ENCODE results near the gene SATB2.

SATB2 gene

DNA sequence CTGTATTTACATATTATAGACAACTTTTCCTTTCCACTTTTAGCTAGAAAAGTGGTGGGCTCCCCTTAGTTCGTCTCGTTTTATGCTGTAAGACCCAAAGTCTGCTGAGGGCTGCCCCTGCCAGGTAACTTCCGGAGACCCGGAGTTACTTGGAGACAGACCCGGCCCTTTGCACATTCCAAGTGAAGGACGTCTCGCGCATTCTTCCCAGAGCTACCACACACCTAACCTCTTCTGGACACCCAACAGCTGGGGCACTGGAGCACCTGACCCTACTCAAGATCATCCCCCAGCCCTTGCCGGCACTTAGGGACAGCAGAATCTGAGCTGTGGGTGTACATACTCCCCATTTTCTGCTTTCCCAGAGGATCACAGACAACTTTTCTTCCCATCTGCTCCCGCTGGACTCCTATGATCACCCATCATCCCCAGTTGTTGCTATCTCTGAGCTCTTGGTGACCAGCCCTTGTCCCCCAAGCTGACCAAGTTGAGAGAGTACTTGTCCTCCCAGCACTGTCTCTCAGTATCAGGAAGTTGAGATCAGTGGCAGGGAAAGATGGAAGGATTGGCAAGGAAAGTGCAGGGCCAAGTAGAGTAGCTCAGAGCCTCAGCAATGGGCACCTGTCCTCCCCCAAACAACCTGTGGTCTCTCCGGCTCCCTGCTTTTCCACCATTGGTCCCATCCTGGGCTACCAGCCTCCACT lies 8.4 kb upstream of the SATB2 start:
- no peak for DNase-seq

DNA sequence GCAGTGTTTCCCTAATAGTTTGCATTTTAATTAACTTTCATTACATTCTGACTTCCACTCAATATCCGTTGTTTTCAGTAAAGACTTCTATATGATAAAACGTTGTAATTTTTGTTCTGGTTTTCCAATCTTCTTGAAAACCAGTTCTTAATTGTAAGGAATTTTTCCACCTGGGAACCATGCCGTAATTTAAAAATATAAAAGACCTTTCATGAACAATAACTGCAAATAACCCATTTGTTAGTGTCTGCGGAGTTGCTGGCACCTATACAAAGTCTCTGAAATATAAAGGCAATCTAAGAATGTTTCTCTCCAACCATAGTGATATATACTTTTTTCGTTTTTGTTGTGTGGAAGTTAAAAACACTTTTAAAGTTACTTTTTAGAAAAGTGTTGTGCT lies 7.7 kb upstream of the SATB2 start:
- DNase-seq = no peak

DNA sequence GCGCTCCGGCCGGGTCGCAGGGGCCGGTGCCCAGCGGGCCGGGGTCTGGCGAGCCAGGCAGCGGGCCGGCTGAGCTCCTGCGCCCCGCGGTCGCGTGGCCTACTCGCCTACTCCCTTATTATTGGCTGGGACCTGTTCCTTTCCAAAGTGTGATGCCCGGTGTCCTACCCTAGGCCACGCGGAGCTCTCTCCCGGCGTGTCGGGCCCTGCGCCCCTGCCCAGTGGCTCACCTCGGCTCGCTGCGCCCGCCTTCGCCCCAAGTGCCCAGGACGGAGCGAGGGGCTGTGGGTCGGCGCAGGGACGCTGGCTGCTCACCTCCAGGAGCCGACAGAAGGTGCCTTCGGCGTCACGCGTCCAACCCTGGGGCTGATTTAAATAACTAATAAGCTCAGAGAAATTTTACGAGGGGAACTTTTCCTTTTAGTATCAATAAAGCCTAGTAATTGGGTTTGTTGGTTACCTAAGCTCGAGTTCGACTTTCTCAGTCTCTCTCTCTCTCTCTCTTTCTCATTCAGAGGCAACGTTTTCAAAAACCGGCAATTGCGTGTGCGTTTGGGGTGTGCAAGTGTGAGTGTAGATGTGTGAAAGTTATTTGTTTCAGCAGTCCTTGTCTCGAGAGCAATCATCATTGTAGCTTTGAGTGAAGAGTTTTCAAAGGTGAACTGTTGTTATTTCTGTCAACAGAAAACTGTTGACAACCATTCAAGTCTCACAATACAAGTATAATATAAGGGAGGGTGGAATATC lies 7.0 kb upstream of the SATB2 start:
- no peak for DNase-seq

DNA sequence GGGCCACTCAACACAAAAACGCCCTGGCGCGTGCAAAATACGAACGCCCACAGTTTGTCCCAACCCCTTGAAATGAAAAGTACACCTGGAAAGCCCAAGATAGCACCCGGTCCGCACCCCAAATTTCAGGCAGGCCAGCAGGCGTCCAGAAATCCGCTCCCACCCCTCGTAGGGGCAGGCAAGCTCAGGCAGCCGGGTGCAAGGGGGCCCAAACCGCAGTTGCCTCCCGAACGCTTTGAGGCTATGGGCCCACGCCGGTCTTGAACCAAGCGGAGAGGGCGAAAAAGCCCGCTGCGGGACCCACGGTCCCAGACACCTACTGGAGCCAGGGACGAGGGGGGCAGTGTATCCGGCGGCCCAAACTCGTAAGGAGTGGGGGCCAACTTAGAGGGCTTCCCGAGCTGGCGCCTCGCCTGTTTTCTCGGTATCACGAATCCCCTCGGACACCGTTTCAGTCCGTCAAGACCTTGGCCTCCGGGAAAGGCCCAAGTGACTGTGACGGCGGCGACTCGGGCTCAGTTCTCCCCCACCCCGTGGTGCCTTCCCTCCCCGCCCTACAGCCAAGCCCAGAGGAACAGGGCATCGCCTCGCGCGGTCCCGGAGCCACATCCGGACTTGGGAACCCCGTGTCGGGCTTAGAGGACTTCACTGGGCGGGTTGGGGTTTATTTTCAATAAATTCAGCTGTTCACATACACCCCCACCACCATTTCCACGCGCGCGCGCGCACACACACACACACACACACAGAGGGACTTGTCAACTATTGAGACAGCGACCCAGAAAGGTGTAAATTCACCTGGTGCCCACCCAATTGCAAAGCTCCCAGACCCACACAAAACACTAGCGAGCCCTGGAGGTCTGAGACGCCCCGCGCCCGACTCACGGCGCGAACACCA lies 6.2 kb upstream of the SATB2 start:
- no peak for DNase-seq

DNA sequence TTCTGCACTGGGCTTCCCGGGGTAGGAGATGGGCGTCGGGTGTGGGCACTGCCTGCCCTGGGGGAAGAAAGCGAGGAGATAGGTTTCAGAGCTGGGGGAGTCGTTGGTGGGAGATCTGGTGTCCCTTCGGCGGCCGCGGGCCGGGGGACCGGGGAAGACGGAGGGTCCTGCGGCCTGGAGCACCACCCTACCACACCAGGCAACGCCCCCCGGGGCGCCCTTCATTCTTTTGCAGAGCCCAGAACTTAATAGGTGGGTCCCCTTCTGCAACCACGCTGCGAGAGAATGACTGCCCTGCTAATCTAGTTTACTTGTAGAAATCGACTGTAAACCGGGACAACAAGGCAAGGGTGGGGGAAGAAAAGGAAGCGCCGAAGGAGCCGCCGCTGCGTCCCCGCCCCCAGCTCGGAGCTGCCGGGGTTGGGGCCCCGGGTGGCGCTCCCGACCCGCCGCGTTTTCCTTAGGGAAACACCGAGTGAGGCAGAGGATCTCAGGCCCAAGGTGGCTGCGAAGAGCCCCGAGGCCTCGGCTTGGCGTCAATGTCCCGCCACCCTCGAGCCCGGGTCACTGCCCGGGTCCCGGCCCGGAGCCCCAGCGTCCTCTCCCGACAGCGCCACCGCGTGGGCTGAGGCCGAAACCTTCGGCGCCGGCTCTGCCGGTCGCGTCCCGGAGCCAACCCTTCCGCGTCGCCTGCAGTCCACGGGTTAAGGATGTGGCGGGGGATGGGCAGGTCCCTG lies 5.4 kb upstream of the SATB2 start:
- no peak for DNase-seq

DNA sequence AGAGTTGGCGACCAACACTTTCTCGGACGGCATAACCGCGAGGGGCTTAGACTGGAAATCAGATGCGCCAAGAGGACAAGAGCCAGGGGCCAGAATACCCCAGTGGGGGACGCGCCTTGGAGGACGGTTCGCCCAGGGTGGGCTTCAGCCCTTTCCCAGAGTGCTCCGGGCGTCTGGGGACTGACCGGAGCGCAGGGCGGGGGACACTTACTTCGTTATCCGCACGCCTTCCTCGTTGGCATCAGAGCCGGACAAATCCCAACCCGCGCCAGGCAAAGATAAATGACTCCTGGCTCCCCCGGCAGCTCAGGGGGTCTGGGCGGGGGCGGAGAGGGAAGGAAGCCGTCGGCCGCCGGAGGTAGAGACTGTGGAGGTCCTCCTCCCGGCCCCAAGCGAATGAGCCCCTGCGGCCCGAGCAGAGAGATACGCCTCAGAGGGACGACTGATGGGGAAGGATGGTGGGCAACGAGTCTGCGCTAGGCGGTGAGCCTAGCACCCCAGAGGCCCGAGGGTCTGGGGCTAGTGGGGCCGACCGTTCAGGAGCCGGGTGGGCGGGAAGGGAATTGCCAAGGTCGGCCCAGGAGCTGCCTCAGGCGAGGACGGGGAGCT lies 4.7 kb upstream of the SATB2 start:
- DNase-seq = no peak

DNA sequence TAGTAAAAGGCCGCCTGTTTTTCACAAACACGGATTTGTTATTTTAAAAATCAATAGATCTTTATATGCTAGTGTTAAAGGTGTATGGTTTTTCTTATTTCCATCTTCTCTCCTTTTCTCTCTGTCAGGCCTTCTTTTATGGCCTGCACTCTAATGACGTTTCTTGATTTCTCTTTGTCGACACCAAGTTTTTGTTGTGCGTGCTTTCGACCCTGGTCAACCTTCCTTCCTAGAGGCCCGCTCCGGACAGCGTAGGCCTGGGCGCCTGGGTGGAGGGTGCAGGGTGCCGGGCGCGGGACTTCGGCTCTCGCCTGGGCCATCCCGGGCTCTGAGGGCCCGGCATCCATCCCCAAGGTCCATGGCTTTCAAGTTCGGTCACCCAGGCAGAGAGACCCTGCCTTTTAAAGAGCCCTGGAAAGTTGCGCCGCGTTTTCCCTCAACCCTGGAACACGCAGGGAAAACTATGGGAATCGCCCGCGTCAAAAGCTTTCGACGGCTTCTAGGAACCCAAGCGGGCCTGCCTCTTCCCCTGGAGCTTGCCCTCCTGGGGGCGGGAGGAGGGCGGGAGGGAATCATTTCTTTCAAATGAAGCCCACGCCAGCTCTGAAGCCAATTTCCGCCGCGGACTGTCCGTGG lies 4.1 kb upstream of the SATB2 start:
- DNase-seq = no peak

DNA sequence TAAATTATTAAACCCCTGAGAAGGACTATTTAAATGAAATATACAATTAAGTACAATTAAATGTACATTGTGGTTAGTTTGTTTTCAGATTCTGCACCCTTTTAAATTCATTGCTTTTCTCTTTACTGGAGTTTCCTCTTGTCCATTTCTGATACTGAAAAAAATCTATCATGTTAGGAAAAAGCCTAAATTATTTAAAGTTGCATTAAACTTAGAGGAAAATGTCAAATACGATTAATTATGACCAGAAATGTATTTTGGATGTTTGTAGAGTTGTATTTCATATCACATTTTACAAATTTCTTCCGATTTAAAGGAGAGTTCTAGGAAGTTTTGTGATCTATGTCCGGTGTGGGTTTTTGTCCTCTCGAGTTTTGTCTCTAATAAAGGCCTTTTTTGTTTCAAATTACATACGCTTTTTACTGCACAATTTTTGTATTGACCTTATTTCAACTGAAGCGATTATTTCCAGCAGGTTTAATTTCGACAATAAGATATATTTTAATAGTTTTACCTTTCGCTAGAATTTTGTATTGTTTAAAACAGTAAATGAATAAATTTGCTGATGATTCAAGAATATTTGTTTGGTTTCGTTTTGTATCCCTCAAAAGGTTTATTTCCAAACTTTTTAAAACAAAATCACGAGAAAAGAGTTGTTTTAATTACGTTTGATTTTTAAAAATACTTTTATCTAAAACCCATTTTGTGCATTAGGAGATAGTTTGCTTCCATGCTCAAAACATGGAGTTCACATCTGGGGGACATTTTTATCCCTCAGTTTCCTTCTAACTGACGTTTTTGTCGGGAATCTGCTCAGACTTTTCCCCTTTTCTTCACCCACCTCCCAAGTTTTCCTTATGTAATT lies 3.3 kb upstream of the SATB2 start:
- DNase-seq = no peak

DNA sequence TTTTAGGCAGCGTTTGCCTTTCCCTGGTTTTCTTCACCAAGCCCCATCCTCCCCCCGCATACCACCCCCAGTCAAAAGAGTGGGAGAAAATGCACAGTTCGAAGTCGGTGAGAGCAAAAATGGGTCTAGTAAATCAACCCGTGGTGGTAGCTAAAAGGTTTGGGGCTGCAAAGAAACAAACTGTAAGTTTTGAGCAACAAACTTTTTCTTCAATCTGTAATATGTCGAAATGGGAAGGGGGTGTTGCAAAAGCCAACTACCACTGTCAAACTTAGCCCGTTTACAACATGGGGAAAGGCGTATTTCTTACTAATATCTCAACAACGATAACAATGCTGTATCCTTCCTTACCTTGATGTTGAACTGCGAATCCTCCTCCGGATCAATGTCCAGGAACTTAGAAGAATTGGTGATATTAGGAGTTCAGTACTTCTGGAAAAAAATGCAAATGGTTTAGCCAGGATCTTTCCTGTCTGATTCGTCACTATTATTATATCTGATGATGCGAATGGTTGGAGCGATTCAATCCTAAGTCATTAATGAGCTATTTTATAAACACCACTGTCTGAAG lies 2.4 kb upstream of the SATB2 start:
- DNase-seq = peak; percentile 16 to 47

DNA sequence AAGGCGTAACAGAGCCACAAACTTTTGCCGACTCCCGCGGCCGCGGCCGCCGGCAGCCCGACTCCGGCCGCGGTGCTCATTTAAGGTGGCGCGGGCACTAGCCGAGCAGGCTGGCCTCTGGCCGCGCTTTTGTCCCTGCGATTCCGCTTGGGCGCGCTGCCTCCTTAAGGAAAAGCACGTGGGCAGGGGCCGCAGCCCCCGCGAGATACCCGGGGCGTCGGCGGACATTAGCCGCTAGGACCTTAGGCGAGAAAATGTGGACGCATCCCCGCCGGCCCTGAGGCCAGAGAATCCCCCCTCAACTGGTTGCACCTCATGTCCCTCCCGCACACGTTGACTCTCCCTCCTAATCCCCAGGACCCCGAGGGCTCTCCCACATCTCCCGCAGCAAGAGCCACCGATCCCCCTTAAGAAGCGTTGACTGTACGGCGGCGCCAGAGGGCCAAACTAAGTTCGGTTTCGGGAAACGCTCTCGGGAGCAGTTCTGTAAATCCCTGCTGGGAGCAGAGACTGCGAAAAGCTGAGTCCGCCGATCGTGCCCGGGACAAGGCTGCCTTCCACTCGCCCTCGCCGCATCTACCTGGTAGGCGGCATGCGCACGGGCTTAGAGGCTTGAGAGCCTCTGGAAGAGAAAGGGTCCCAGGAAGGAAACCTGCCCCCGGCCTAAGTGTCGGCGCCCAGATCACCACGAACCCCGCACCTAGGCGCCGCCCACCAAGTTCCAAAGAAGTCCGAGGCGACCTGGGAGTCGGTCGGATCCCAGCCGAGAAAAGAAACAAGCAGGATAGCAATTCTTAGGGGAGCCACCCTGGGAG lies 1.8 kb upstream of the SATB2 start:
- DNase-seq = peak; percentile 35 to 39

DNA sequence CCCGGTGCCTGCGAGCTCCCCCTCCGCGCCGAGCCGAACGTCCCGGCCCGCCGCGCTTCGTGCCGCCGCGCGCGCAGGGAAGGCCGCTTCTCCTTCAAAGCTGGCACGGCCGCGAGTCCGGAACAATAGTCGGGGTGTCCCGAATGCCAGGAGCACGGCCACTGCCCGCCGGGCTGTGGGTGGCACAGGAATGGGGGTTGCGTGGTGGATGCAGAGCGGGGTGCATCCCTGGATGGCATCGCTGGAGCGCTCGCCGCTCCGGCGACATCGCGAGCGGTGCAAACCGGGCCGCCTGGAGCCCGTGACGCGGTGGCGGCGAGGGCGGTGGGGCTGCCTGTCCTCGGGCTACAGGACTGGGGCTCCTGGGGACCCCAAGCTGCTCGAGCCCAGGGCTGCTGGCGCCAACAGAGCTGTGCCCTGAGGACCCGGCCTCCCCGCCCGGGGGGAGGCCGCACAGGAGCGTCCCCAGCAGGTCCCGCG lies 1.1 kb upstream of the SATB2 start:
- DNase-seq = no peak

DNA sequence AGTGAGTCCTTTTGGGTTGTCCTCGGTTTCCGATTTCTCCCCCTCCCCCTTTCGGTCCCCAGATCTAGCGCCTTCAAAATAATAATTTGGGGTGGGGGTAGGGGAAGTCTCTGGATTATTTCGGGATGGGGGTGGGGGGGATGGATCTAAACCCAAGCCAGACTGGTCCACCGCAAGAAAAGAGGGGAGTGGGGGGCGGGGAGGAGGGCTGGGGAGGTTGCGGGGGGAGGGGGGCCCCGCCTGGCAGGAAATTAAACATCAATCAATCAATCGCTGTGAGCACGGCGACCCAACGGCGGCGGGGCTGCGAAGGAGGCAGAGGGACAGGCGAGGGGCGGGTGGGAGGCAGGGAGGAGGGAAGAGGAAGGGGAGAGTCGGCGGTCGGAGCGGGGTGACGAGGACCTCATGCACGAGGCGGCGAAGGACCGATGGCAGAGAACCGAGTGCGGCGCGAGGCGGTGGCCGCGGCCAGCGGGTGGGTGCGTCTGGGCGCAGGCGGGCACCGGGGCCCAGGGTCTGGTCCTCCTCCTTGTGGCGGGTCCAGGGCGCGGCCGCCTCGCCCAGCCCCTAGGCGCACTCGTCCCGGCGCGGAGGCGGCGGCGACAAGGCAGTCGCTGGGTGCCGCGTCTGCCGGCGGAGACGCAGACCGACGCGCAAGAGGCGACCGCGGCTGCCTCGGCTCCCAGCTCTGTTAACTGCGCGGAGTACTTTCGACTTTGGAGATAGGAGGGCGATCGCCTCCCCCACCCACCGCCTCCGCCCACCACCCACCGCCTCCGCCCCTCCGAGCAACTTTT lies 468 bp upstream of the SATB2 start:
- peak in 1 of 2 experiments; percentile 10 for DNase-seq

DNA sequence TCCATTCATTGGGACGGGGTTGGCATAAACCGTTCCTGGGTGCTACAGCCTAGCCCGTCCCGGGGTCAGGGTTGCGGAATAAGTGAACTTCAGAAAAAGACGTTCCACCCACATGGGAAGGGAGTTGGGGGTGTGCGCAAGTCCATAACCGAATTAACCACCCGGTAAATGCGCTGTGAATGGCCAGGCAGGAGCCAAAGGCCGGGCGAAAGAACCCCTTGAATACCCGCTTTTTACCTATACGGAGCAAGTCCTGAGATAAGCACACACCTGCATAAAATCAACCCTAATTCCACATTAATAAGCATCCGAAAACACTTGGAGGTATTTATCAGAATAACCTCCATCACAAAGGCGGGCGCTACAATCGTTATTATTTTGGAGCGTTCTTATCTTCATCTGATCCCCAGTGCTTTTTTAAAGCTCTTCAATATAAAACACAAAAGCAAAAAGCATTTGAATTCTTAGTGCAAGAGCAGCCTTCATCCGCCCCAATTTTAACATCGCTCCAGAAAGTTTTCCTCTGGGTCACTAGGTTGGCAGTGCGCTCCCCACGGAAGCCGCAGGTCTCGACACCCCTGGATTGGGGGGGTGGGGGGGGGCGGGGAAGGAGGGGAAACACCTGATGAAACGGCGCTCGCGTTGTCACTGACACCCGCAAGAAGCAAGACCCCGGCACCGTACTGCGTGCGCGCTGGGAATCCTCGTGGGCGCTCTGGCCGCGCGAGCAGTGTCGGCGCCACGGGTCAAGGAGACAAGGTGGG lies 1.2 kb downstream of the SATB2 start:
- DNase-seq = no peak

DNA sequence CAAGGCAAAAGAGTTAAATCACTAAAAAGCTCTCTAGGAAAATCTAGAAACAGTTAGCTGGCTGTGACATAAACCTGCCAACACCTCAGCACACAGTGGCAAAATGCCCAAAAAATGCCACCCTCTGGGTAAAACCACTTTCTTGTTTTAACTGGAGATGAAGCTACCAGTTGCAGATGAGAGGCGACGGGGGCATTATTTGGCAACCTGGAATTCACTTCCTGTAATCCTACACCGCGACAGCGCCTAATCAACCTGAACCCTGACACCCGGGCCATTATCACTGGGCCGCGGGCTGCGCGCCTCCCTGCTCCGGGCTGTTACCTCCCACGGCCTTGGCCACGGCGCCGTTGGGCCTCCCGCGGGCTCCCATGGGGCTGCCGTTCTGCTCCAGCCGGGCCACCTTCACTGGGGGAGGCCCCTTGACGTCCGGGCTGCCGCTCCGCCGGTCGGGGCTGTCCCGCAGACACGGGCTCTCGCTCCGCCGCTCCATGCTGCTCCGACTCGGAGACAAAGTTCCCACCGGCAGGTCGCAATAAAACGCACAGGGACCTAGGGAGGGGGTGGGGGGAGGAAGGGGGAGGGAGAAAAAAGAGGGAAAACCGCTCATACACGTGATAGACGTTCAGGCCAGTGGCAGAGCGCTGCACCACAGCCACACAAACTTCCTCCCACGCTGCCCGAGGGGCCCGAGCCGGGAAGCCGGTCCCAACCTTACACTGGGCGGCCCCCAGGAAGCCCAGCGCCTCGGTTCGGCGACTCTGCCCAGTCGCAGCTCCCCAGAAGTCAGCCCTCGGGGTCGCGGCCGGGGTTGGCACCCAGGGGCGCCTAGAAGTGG lies 2.0 kb downstream of the SATB2 start:
- no peak for DNase-seq

DNA sequence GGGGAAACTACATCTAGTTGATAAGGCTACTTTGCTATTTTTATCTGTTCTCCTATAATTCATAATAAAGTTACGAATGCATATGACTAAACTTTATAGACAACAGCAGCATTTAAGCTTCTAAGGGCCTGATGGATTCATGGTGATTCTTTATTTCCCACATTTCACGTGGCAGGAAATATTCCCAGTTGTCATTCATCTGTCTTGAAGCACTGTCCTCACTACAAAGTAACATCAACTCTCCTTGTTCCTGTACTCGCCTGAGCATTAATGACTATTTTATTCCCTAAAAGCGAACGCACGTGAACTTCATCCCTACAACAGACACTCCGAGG lies 2.6 kb downstream of the SATB2 start:
- no peak for DNase-seq

DNA sequence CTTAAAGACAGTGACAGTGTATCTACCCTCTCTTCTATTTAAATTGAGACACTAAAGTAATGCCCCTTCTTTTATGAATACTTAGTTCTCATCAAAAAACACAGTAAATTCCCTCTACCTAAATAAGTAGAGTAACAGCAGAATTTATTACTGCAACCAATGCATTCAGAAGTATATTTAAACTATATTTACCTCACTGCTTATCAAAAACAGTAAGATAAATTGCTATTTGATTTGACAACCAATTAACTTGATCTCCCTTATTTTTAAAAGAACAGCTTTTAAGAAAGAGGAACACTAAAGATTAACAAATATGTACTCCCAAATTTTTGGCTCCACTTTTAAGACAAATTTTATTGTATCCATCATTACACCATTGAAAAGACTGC lies 4.8 kb downstream of the SATB2 start:
- DNase-seq = no peak

All from AML-193 (cell line).